Trophoblast cell (in vitro differentiated cells and primary cell): Measurements from ENCODE around the gene SAXO1.

Experiments
- DNase-seq, 2 donors: peaks; one replicate each; pipeline ENCODE4 v3.0.0-alpha.2; 2016
- H2AFZ ChIP-seq: 2 replicates; pipeline ENCODE4 v1.6.1; 2013; ENCODE audit warnings: low read length, moderate library complexity, mild to moderate bottlenecking; ENCODE audit not compliant: insufficient read depth, poor library complexity
- H2AK5ac ChIP-seq: 2 replicates; pipeline ENCODE4 v1.6.1; 2013; ENCODE audit warnings: mild to moderate bottlenecking, low read length
- H2BK120ac ChIP-seq: 2 replicates; pipeline ENCODE4 v1.6.1; 2013; ENCODE audit warnings: low read length, mild to moderate bottlenecking, moderate library complexity; ENCODE audit not compliant: insufficient read depth, poor library complexity
- H2BK12ac ChIP-seq: 2 replicates; pipeline ENCODE4 v1.6.1; 2013; ENCODE audit warnings: mild to moderate bottlenecking, low read length, moderate library complexity
- H2BK5ac ChIP-seq: 2 replicates; pipeline ENCODE4 v1.6.1; 2013; ENCODE audit warnings: low read length, low read depth, moderate library complexity, mild to moderate bottlenecking; ENCODE audit not compliant: poor library complexity
- H3K14ac ChIP-seq: 2 replicates; pipeline ENCODE4 v1.6.1; 2013; ENCODE audit warnings: mild to moderate bottlenecking, low read length
- H3K18ac ChIP-seq: 2 replicates; pipeline ENCODE4 v1.6.1; 2013; ENCODE audit warnings: mild to moderate bottlenecking, low read length
- H3K23ac ChIP-seq: 2 replicates; pipeline ENCODE4 v1.6.1; 2013; ENCODE audit warnings: low read length
- H3K27ac ChIP-seq: 2 replicates; pipeline ENCODE4 v1.5.1; 2013; ENCODE audit warnings: low read depth, mild to moderate bottlenecking, inconsistent platforms, low read length, moderate library complexity
- H3K27me3 ChIP-seq: 2 replicates; pipeline ENCODE4 v1.6.1; 2013; ENCODE audit warnings: inconsistent platforms, mild to moderate bottlenecking, low read length, moderate library complexity; ENCODE audit not compliant: insufficient read depth
- H3K36me3 ChIP-seq, 2 experiments: 1 replicate in 1 of 2; 2 replicates in 1 of 2; pipeline ENCODE4 v1.6.1; 2013; ENCODE audit warnings: low read length in 2 of 2, mild to moderate bottlenecking in 2 of 2, moderate library complexity in 1 of 2; ENCODE audit not compliant: insufficient read depth in 2 of 2, control insufficient read depth in 1 of 2
- H3K4ac ChIP-seq: 2 replicates; pipeline ENCODE4 v1.6.1; 2013; ENCODE audit warnings: low read depth, mild to moderate bottlenecking, low read length, moderate library complexity
- H3K4me1 ChIP-seq, 2 experiments: 1 replicate in 1 of 2; 2 replicates in 1 of 2; pipeline ENCODE4 v1.6.1; 2013; ENCODE audit warnings: low read length in 2 of 2, mild to moderate bottlenecking in 2 of 2, moderate library complexity in 1 of 2; ENCODE audit not compliant: insufficient read depth in 2 of 2, control insufficient read depth in 1 of 2
- H3K4me2 ChIP-seq: 2 replicates; pipeline ENCODE4 v1.6.1; 2013; ENCODE audit warnings: inconsistent platforms, mild to moderate bottlenecking, low read length, moderate library complexity
- H3K4me3 ChIP-seq: 2 replicates; pipeline ENCODE4 v1.5.1; 2013; ENCODE audit warnings: mild to moderate bottlenecking, low read depth, low read length, inconsistent platforms
- H3K79me1 ChIP-seq: one replicate; pipeline ENCODE4 v1.6.1; 2013; ENCODE audit warnings: low read length
- H3K79me2 ChIP-seq: 2 replicates; pipeline ENCODE4 v1.6.1; 2013; ENCODE audit warnings: low read length, mild to moderate bottlenecking; ENCODE audit not compliant: control insufficient read depth, insufficient read depth, poor library complexity
- H3K9ac ChIP-seq: 2 replicates; pipeline ENCODE4 v1.6.1; 2013; ENCODE audit warnings: mild to moderate bottlenecking, low read length
- H3K9me3 ChIP-seq: 2 replicates; pipeline ENCODE4 v1.6.1; 2013; ENCODE audit warnings: low read depth, mild to moderate bottlenecking, control low read depth, inconsistent platforms, low read length; ENCODE audit not compliant: insufficient read depth
- H4K12ac ChIP-seq: 2 replicates; pipeline ENCODE4 v1.6.1; 2013; ENCODE audit warnings: low read depth, mild to moderate bottlenecking, low read length, moderate library complexity
- H4K8ac ChIP-seq: 2 replicates; pipeline ENCODE4 v1.6.1; 2013; ENCODE audit warnings: low read depth, mild to moderate bottlenecking, low read length, moderate library complexity
- H4K91ac ChIP-seq: one replicate; pipeline ENCODE4 v1.6.1; 2013; ENCODE audit warnings: low read depth, mild to moderate bottlenecking, low read length, moderate library complexity
- WGBS: extraction: QIAGEN DNeasy Blood & Tissue Kit; methylation state at CpG from one replicate; pipeline ENCODE4 v1.1.7; 2013; ENCODE audit warnings: missing lambda C conversion rate; ENCODE audit not compliant: insufficient read length, insufficient coverage; ENCODE audit errors: extremely low coverage; 5-methylcytosine and 5-hydroxymethylcytosine counted together

Gene SAXO1

GRCh38 chr9:19036611-19037010 lies 3.6 kb upstream of the SAXO1 start:
- H3K18ac ChIP-seq: no peak overlapping the region
- H3K79me2 ChIP-seq: no peaks in the 10 kb centered on the region
- H4K8ac ChIP-seq: no peak overlapping the region
- no peak overlapping the region for H2BK120ac ChIP-seq
- no peaks in the 10 kb centered on the region for H3K36me3 ChIP-seq
- H3K4me2 ChIP-seq: no peak overlapping the region
- H2AK5ac ChIP-seq: no peak overlapping the region
- H3K79me1 ChIP-seq: no peaks in the 10 kb centered on the region
- H3K27me3 ChIP-seq: no peaks in the 10 kb centered on the region
- H4K12ac ChIP-seq: no peak overlapping the region
- H3K9ac ChIP-seq: no peak overlapping the region
- peaks cover 2% of the 10 kb centered on the region for H3K9me3 ChIP-seq
- H3K4me1 ChIP-seq: no peaks in the 10 kb centered on the region
- H2BK5ac ChIP-seq: no peak overlapping the region
- H3K27ac ChIP-seq: no peak overlapping the region
- H3K4ac ChIP-seq: no peak overlapping the region
- no peak overlapping the region for H3K23ac ChIP-seq
- H2AFZ ChIP-seq: no peak overlapping the region
- DNase-seq: no peak
- no peak overlapping the region for H3K4me3 ChIP-seq
- no CpG with 5 or more reads among the region's 5 CpGs for WGBS
- H4K91ac ChIP-seq: no peak overlapping the region
- no peak overlapping the region for H3K14ac ChIP-seq
- no peak overlapping the region for H2BK12ac ChIP-seq

- no peak overlapping the region for H2BK120ac ChIP-seq
- H3K4me2 ChIP-seq: no peak overlapping the region
- H3K79me2 ChIP-seq: no peaks in the 10 kb centered on the region
- no peak overlapping the region for H4K8ac ChIP-seq
- H3K18ac ChIP-seq: no peak overlapping the region
- no peaks in the 10 kb centered on the region for H3K36me3 ChIP-seq
- H2BK12ac ChIP-seq: no peak overlapping the region
- no peak overlapping the region for H2AFZ ChIP-seq
- H3K27me3 ChIP-seq: no peaks in the 10 kb centered on the region
- no peak overlapping the region for H3K4ac ChIP-seq
- no peak overlapping the region for H2AK5ac ChIP-seq
- no peak overlapping the region for H2BK5ac ChIP-seq
- H3K27ac ChIP-seq: no peak overlapping the region
- H4K91ac ChIP-seq: no peak overlapping the region
- H3K4me1 ChIP-seq: no peaks in the 10 kb centered on the region
- H3K14ac ChIP-seq: no peak overlapping the region
- no peak overlapping the region for H3K9ac ChIP-seq
- no peaks in the 10 kb centered on the region for H3K79me1 ChIP-seq
- H4K12ac ChIP-seq: no peak overlapping the region
- no peak overlapping the region for H3K23ac ChIP-seq
- DNase-seq: no peak
- peaks cover 4% of the 10 kb centered on the region for H3K9me3 ChIP-seq
- no CpG with 5 or more reads among the region's 14 CpGs for WGBS
- H3K4me3 ChIP-seq: no peak overlapping the region
Observed at GRCh38 chr9:19032406-19032805, 603 bp downstream of the SAXO1 start.

GRCh38 chr9:19030899-19031298 lies 2.1 kb downstream of the SAXO1 start:
- H2AK5ac ChIP-seq: no peak overlapping the region
- no peak overlapping the region for H2AFZ ChIP-seq

GRCh38 chr9:19028835-19029451 lies 4.1 kb downstream of the SAXO1 start:
- no CpG with 5 or more reads among the region's 8 CpGs for WGBS
- no peaks in the 10 kb centered on the region for H3K4me1 ChIP-seq

More at GRCh38 chr9:19030899-19031298, 2.1 kb downstream of the SAXO1 start:
- H3K4me2 ChIP-seq: no peak overlapping the region
- no peak overlapping the region for H2BK12ac ChIP-seq
- no peaks in the 10 kb centered on the region for H3K36me3 ChIP-seq
- no peak overlapping the region for H3K18ac ChIP-seq
- no CpG with 5 or more reads among the region's 1 CpG for WGBS
- H3K9ac ChIP-seq: no peak overlapping the region
- H2BK120ac ChIP-seq: no peak overlapping the region
- H4K12ac ChIP-seq: no peak overlapping the region
- no peaks in the 10 kb centered on the region for H3K79me1 ChIP-seq
- no peak overlapping the region for H2BK5ac ChIP-seq
- H3K4me3 ChIP-seq: no peak overlapping the region
- H3K9me3 ChIP-seq: peaks cover 2% of the 10 kb centered on the region
- no peaks in the 10 kb centered on the region for H3K4me1 ChIP-seq
- H3K23ac ChIP-seq: no peak overlapping the region
- no peak overlapping the region for H4K91ac ChIP-seq
- DNase-seq: no peak
- H3K14ac ChIP-seq: no peak overlapping the region
- H3K27me3 ChIP-seq: no peaks in the 10 kb centered on the region
- H3K79me2 ChIP-seq: no peaks in the 10 kb centered on the region
- no peak overlapping the region for H3K27ac ChIP-seq
- no peak overlapping the region for H3K4ac ChIP-seq
- no peak overlapping the region for H4K8ac ChIP-seq

More at GRCh38 chr9:19028835-19029451, 4.1 kb downstream of the SAXO1 start:
- peak; percentile 26 to 81 for DNase-seq
- H3K23ac ChIP-seq: no peak overlapping the region
- no peak overlapping the region for H4K91ac ChIP-seq
- no peak overlapping the region for H4K12ac ChIP-seq
- no peak overlapping the region for H2BK5ac ChIP-seq
- no peak overlapping the region for H3K4ac ChIP-seq
- no peak overlapping the region for H2BK120ac ChIP-seq
- no peak overlapping the region for H3K27ac ChIP-seq
- H3K4me3 ChIP-seq: no peak overlapping the region
- H2AK5ac ChIP-seq: no peak overlapping the region
- H4K8ac ChIP-seq: no peak overlapping the region
- no peak overlapping the region for H2BK12ac ChIP-seq
- H3K9ac ChIP-seq: no peak overlapping the region
- no peak overlapping the region for H3K18ac ChIP-seq
- no peak overlapping the region for H3K4me2 ChIP-seq
- H3K14ac ChIP-seq: no peak overlapping the region
- no peaks in the 10 kb centered on the region for H3K36me3 ChIP-seq
- no peaks in the 10 kb centered on the region for H3K79me2 ChIP-seq
- H3K79me1 ChIP-seq: no peaks in the 10 kb centered on the region
- no peak overlapping the region for H2AFZ ChIP-seq
- H3K9me3 ChIP-seq: peaks cover 2% of the 10 kb centered on the region
- no peaks in the 10 kb centered on the region for H3K27me3 ChIP-seq
